ENCODE results near the gene MED13.

DNA sequence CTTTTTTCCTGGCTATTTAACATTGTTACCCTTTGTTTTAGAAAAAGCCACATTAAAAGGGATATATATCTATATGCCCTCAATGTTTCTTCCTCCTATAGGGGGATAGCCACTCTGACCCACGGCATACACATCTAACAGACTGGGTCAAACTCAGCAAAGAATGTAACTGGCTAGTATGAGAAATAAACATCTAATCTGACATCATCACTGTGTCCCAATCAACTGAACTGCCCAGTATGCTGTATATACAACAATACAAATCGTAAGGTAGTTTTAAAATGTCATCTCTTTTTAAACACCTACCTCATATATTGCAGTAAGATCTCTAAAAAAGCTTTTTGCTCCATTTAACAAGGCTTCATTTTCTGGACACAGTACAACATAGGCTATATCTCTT lies 97.3 kb downstream of the MED13 start:
- TF ChIP-seq, protein P1, sequence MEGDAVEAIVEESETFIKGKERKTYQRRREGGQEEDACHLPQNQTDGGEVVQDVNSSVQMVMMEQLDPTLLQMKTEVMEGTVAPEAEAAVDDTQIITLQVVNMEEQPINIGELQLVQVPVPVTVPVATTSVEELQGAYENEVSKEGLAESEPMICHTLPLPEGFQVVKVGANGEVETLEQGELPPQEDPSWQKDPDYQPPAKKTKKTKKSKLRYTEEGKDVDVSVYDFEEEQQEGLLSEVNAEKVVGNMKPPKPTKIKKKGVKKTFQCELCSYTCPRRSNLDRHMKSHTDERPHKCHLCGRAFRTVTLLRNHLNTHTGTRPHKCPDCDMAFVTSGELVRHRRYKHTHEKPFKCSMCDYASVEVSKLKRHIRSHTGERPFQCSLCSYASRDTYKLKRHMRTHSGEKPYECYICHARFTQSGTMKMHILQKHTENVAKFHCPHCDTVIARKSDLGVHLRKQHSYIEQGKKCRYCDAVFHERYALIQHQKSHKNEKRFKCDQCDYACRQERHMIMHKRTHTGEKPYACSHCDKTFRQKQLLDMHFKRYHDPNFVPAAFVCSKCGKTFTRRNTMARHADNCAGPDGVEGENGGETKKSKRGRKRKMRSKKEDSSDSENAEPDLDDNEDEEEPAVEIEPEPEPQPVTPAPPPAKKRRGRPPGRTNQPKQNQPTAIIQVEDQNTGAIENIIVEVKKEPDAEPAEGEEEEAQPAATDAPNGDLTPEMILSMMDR (IDR thresholded peaks at IDR 0.05; ENCODE audit: insufficient read depth, low read length, poor library complexity, severe bottlenecking) = no peak
- no peak for TF ChIP-seq EZH2phosphoT487 (conservative IDR thresholded peaks at IDR 0.05; ENCODE audit: low read length)
